GM21390 (cell line): Measurements from ENCODE around the gene ATRNL1.

ENCODE experiments used
- ATAC-seq: cut with Tn5 transposase; IDR thresholded peaks from one replicate; pipeline ENCODE4 v1.9.1; 2021; ENCODE audit not compliant: unreplicated experiment

Gene ATRNL1

GRCh38 chr10:115093286-115093775, at the start of gene ATRNL1:
ATRNL1 (plus strand) TSS chr10:115093365; CDS start chr10:115093751, 386 bp downstream.
- peak; percentile 75 for ATAC-seq

GRCh38 chr10:115043719-115044118, 49.4 kb upstream of the ATRNL1 start:
- ATAC-seq = no peak

GRCh38 chr10:115044891-115045290, 48.3 kb upstream of the ATRNL1 start:
- no peak for ATAC-seq

- no peak for ATAC-seq
Measured at GRCh38 chr10:115045499-115045898, 47.7 kb upstream of the ATRNL1 start.

- ATAC-seq = no peak
Measured at GRCh38 chr10:115046686-115047236, 46.4 kb upstream of the ATRNL1 start.

GRCh38 chr10:115047705-115048104, 45.5 kb upstream of the ATRNL1 start:
- no peak for ATAC-seq

GRCh38 chr10:115049318-115049717, 43.8 kb upstream of the ATRNL1 start:
- no peak for ATAC-seq

- ATAC-seq = no peak
Measured at GRCh38 chr10:115049960-115050359, 43.2 kb upstream of the ATRNL1 start.

- no peak for ATAC-seq
Measured at GRCh38 chr10:115050375-115051010, 42.7 kb upstream of the ATRNL1 start.

- no peak for ATAC-seq
Measured at GRCh38 chr10:115051216-115051615, 41.9 kb upstream of the ATRNL1 start.

GRCh38 chr10:115052226-115052625, 40.9 kb upstream of the ATRNL1 start:
- ATAC-seq = no peak

GRCh38 chr10:115052728-115053127, 40.4 kb upstream of the ATRNL1 start:
- ATAC-seq = no peak

GRCh38 chr10:115056186-115056585, 37.0 kb upstream of the ATRNL1 start:
- no peak for ATAC-seq

GRCh38 chr10:115059301-115059898, 33.8 kb upstream of the ATRNL1 start:
- ATAC-seq = no peak

- no peak for ATAC-seq
Measured at GRCh38 chr10:115063701-115064658, 29.2 kb upstream of the ATRNL1 start.

- ATAC-seq = no peak
Measured at GRCh38 chr10:115065801-115066200, 27.4 kb upstream of the ATRNL1 start.

- ATAC-seq = no peak
Measured at GRCh38 chr10:115066528-115066927, 26.6 kb upstream of the ATRNL1 start.

- no peak for ATAC-seq
Measured at GRCh38 chr10:115073796-115074195, 19.4 kb upstream of the ATRNL1 start.

GRCh38 chr10:115082506-115082905, 10.7 kb upstream of the ATRNL1 start:
- ATAC-seq = no peak

GRCh38 chr10:115084277-115084850, 8.8 kb upstream of the ATRNL1 start:
- ATAC-seq = no peak

GRCh38 chr10:115091161-115091560, 2.0 kb upstream of the ATRNL1 start:
- ATAC-seq = no peak
